Measurements from ENCODE around the gene OPRM1.

Gene OPRM1

GRCh38 chr6:153997221-153997620 lies 41.8 kb upstream of the OPRM1 start:
- TF ChIP-seq YY1 (IDR thresholded peaks at IDR 0.05; ENCODE audit: low read depth) (no peak), RAD21 (IDR thresholded peaks at IDR 0.05; ENCODE audit: low read depth) (no peak)

- TF ChIP-seq TCF12 (IDR thresholded peaks at IDR 0.05; ENCODE audit: low read depth) (no peak), USF1 (IDR thresholded peaks at IDR 0.05) (no peak), TEAD4 (IDR thresholded peaks at IDR 0.05) (no peak), CEBPB (IDR thresholded peaks at IDR 0.05) (no peak), YY1 (IDR thresholded peaks at IDR 0.05; ENCODE audit: low read depth) (no peak), REST (IDR thresholded peaks at IDR 0.05; ENCODE audit: low read depth) (no peak), MAX (IDR thresholded peaks at IDR 0.05) (no peak), TAF1 (IDR thresholded peaks at IDR 0.05; ENCODE audit: low read depth) (no peak), FOXM1 (IDR thresholded peaks at IDR 0.05; ENCODE audit: borderline replicate concordance, low read depth) (no peak)
Measured at GRCh38 chr6:154001494-154002285, 37.4 kb upstream of the OPRM1 start.

GRCh38 chr6:154002894-154003293 lies 36.1 kb upstream of the OPRM1 start:
- no peak for TF ChIP-seq TAF1 (IDR thresholded peaks at IDR 0.05; ENCODE audit: low read depth)
- no peak for TF ChIP-seq RAD21 (IDR thresholded peaks at IDR 0.05; ENCODE audit: low read depth)
- TF ChIP-seq EGR1 (IDR thresholded peaks at IDR 0.05) = no peak
- TF ChIP-seq CREB1 (IDR thresholded peaks at IDR 0.05; ENCODE audit: low read depth) = no peak
- TF ChIP-seq YY1 (IDR thresholded peaks at IDR 0.05; ENCODE audit: low read depth) = no peak
- no peak for TF ChIP-seq FOXM1 (IDR thresholded peaks at IDR 0.05; ENCODE audit: borderline replicate concordance, low read depth)
- TF ChIP-seq MAX (IDR thresholded peaks at IDR 0.05) = no peak
- TF ChIP-seq CEBPB (IDR thresholded peaks at IDR 0.05) = no peak
- no peak for TF ChIP-seq TEAD4 (IDR thresholded peaks at IDR 0.05)
- TF ChIP-seq USF1 (IDR thresholded peaks at IDR 0.05) = no peak
- no peak for TF ChIP-seq NFIC (IDR thresholded peaks at IDR 0.05)
- no peak for TF ChIP-seq TCF12 (IDR thresholded peaks at IDR 0.05; ENCODE audit: low read depth)
- no peak for TF ChIP-seq EP300 (IDR thresholded peaks at IDR 0.05; ENCODE audit: borderline replicate concordance)
- no peak for TF ChIP-seq ZBTB7A (IDR thresholded peaks at IDR 0.05; ENCODE audit: low read depth)
- TF ChIP-seq REST (IDR thresholded peaks at IDR 0.05; ENCODE audit: low read depth) = no peak

GRCh38 chr6:154010371-154010770 lies 28.7 kb upstream of the OPRM1 start:
- no peak for TF ChIP-seq TEAD4 (IDR thresholded peaks at IDR 0.05)
- TF ChIP-seq EP300 (IDR thresholded peaks at IDR 0.05; ENCODE audit: borderline replicate concordance) = no peak

GRCh38 chr6:154012852-154013251 lies 26.2 kb upstream of the OPRM1 start:
- TF ChIP-seq MAX (IDR thresholded peaks at IDR 0.05) = no peak
- no peak for TF ChIP-seq EGR1 (IDR thresholded peaks at IDR 0.05)
- TF ChIP-seq EP300 (IDR thresholded peaks at IDR 0.05; ENCODE audit: borderline replicate concordance) = no peak
- TF ChIP-seq TCF12 (IDR thresholded peaks at IDR 0.05; ENCODE audit: low read depth) = no peak
- no peak for TF ChIP-seq TEAD4 (IDR thresholded peaks at IDR 0.05)
- no peak for TF ChIP-seq CEBPB (IDR thresholded peaks at IDR 0.05)
- TF ChIP-seq FOXM1 (IDR thresholded peaks at IDR 0.05; ENCODE audit: borderline replicate concordance, low read depth) = no peak
- TF ChIP-seq NFIC (IDR thresholded peaks at IDR 0.05) = no peak
- TF ChIP-seq ZBTB7A (IDR thresholded peaks at IDR 0.05; ENCODE audit: low read depth) = no peak
- TF ChIP-seq CREB1 (IDR thresholded peaks at IDR 0.05; ENCODE audit: low read depth) = no peak
- no peak for TF ChIP-seq TAF1 (IDR thresholded peaks at IDR 0.05; ENCODE audit: low read depth)
- TF ChIP-seq REST (IDR thresholded peaks at IDR 0.05; ENCODE audit: low read depth) = no peak
- no peak for TF ChIP-seq USF1 (IDR thresholded peaks at IDR 0.05)
- no peak for TF ChIP-seq YY1 (IDR thresholded peaks at IDR 0.05; ENCODE audit: low read depth)
- no peak for TF ChIP-seq RAD21 (IDR thresholded peaks at IDR 0.05; ENCODE audit: low read depth)

All from Ishikawa (cell line).